ENCODE data around the gene PRPSAP1. TPM values are rescaled to one million over a fixed set of nuclear protein-coding genes. Genes with fewer than 3 reads are reported as not detected.

The PRPSAP1 gene
- polyA plus RNA-seq, 3 donors = 45.8 to 58.2 (median 51.2) TPM

DNA sequence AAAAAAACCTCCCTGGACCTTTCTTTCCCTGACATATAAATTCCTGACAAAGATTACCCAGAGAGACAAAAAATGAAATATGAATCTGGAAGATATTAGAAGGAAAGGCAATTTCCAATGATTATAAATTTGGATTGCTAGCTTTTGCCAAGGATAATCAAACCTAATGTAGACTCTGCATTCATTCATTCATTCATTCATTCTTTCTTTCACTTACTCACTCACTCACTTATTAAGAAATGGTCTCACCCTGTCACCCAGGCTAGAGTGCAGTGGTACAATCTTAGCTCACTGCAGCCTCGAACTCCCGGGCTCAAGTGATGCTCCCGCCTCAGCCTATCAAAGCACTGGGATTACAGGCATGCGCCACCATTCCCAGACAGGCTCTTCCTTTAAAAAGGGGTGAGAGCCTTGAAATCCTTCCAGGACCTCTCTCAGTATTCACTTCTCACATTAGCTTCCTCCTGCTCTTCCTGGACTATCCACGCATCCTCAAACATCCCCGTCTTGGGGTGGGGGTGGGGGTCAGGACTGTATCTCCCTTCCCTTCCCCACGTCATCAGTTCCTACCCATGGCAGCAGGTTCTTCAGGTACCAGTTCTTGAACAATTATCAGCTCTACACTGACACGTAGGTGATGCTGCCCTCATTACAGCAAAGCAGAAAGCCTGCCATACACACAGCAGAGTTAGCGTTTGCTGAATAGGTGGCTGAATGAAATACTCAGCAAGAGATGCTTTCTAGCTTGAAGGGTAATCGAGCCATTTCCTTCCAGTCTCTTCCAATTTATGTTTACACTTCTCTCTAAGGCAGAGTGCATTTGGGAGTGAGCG is 19.8 kb downstream of the PRPSAP1 start:
- Histone ChIP-seq H3K4me1 (ENCODE audit: control insufficient read depth in 1 of 2, insufficient read depth in 2 of 2, low read length in 2 of 2) (no peaks in the 10 kb centered on the region), H4K20me1 (ENCODE audit: insufficient read depth, low read length) (peaks cover 5% of the 10 kb centered on the region), H3K4me2 (replicated peaks; ENCODE audit: extremely low read depth, low read length, poor library complexity, severe bottlenecking) (no peak overlapping the region), H3K36me3 (replicated peaks in 1 of 2; ENCODE audit: control insufficient read depth in 1 of 2, insufficient read depth in 2 of 2, low read length in 2 of 2) (peaks cover 11 to 37% of the 10 kb centered on the region in 2 donors), H3K9me3 (replicated peaks in 1 of 2; ENCODE audit: control insufficient read depth in 1 of 2, insufficient read depth in 1 of 2, low read length in 2 of 2) (no peaks in the 10 kb centered on the region), H3K79me2 (ENCODE audit: insufficient read depth, low read length) (no peaks in the 10 kb centered on the region), H3K9ac (ENCODE audit: insufficient read depth, low read length, poor library complexity, severe bottlenecking) (no peak overlapping the region), H3K27ac (ENCODE audit: low read depth in 1 of 2, low read length in 2 of 2) (no peak overlapping the region), H2AFZ (ENCODE audit: insufficient read depth, low read depth, low read length, poor library complexity, severe bottlenecking) (no peak overlapping the region), H3K4me3 (replicated peaks in 1 of 3; ENCODE audit: low read depth in 2 of 3, low read length in 3 of 3) (no peak overlapping the region), H3K27me3 (ENCODE audit: control insufficient read depth in 2 of 2, insufficient read depth in 2 of 2, low read length in 2 of 2) (no peaks in the 10 kb centered on the region)
- intact Hi-C loops (cut with micrococcal nuclease) = no loop called here
- H3K9me3 Mint-ChIP-seq = peaks cover 0 to 2% (median 0%) of the 10 kb centered on the region in 7 donors
- H3K36me3 Mint-ChIP-seq = peaks cover 29 to 39% of the 10 kb centered on the region in 2 donors
- TF ChIP-seq, protein P1, sequence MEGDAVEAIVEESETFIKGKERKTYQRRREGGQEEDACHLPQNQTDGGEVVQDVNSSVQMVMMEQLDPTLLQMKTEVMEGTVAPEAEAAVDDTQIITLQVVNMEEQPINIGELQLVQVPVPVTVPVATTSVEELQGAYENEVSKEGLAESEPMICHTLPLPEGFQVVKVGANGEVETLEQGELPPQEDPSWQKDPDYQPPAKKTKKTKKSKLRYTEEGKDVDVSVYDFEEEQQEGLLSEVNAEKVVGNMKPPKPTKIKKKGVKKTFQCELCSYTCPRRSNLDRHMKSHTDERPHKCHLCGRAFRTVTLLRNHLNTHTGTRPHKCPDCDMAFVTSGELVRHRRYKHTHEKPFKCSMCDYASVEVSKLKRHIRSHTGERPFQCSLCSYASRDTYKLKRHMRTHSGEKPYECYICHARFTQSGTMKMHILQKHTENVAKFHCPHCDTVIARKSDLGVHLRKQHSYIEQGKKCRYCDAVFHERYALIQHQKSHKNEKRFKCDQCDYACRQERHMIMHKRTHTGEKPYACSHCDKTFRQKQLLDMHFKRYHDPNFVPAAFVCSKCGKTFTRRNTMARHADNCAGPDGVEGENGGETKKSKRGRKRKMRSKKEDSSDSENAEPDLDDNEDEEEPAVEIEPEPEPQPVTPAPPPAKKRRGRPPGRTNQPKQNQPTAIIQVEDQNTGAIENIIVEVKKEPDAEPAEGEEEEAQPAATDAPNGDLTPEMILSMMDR (IDR thresholded peaks at IDR 0.05) = no peak
- H3K4me1 Mint-ChIP-seq = peaks cover 3% of the 10 kb centered on the region
- H3K27ac Mint-ChIP-seq = peak overlapping the region in 2 of 7 donors; percentile 1 to 83
- WGBS (ENCODE audit: insufficient coverage) = no CpG with 5 or more reads among the region's 11 CpGs
- H3K27me3 Mint-ChIP-seq (ENCODE audit: low read depth in 3 of 3) = no peaks in the 10 kb centered on the region
- no peak for DNase-seq
- H3K4me3 Mint-ChIP-seq = no peak overlapping the region

DNA sequence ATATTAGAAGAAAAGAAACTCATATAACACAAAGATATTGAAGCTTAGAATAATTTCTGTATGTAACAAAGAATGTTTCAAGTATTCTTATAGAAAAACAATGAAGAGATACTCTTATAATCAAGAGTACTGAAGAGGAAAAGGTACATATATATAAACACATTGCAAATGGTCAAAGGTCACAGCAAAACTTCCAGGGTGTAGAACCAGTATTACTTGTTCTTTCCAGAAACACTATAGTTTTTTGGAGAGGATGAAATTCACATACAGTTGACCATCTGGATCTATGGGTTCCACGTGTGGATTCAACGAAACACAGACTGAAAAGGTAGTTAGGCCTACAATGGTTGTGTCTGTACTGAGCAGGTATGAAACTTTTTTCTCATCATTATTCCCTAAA is 22.6 kb downstream of the PRPSAP1 start:
- Histone ChIP-seq H3K4me3 (replicated peaks in 1 of 3; ENCODE audit: low read depth in 2 of 3, low read length in 3 of 3) (no peak overlapping the region), H3K9me3 (replicated peaks in 1 of 2; ENCODE audit: control insufficient read depth in 1 of 2, insufficient read depth in 1 of 2, low read length in 2 of 2) (no peaks in the 10 kb centered on the region), H4K20me1 (ENCODE audit: insufficient read depth, low read length) (no peaks in the 10 kb centered on the region), H3K79me2 (ENCODE audit: insufficient read depth, low read length) (no peaks in the 10 kb centered on the region), H3K27me3 (ENCODE audit: control insufficient read depth in 2 of 2, insufficient read depth in 2 of 2, low read length in 2 of 2) (no peaks in the 10 kb centered on the region), H3K36me3 (replicated peaks in 1 of 2; ENCODE audit: control insufficient read depth in 1 of 2, insufficient read depth in 2 of 2, low read length in 2 of 2) (peaks cover 13 to 49% of the 10 kb centered on the region in 2 donors), H3K27ac (ENCODE audit: low read depth in 1 of 2, low read length in 2 of 2) (no peak overlapping the region), H3K4me2 (replicated peaks; ENCODE audit: extremely low read depth, low read length, poor library complexity, severe bottlenecking) (no peak overlapping the region), H3K9ac (ENCODE audit: insufficient read depth, low read length, poor library complexity, severe bottlenecking) (no peak overlapping the region), H2AFZ (ENCODE audit: insufficient read depth, low read depth, low read length, poor library complexity, severe bottlenecking) (no peak overlapping the region), H3K4me1 (ENCODE audit: control insufficient read depth in 1 of 2, insufficient read depth in 2 of 2, low read length in 2 of 2) (peaks cover 14 to 19% of the 10 kb centered on the region in 2 donors)
- intact Hi-C loops (cut with micrococcal nuclease) = no loop called here
- Mint-ChIP-seq H3K9me3 (peaks cover 0 to 2% (median 0%) of the 10 kb centered on the region in 7 donors), H3K27me3 (ENCODE audit: low read depth in 3 of 3) (peaks cover 0 to 4% (median 0%) of the 10 kb centered on the region in 3 donors), H3K27ac (no peak overlapping the region), H3K4me1 (peaks cover 17% of the 10 kb centered on the region), H3K36me3 (peaks cover 39 to 49% of the 10 kb centered on the region in 2 donors), H3K4me3 (no peak overlapping the region)
- no CpG with 5 or more reads among the region's 2 CpGs for WGBS (ENCODE audit: insufficient coverage)
- no peak for DNase-seq
- TF ChIP-seq, protein P1 (IDR thresholded peaks at IDR 0.05) = no peak
